Stimulated activated CD4-positive, alpha-beta T cell treated with anti-CD3 and anti-CD28 coated beads, Interleukin-12 subunit alpha, Interleukin-12 subunit beta, amount 100 ng/mL, for 48 hours (primary cell): ENCODE results near the gene CCDC194.
"Not testable (repeated sequence)": the region's sequence is repeated elsewhere in the genome, so short reads cannot be mapped to it uniquely, and the experiment has no call there.

Source experiments
- DNase-seq, 3 donors: peaks; one replicate each; pipeline ENCODE4 v3.0.0-alpha.2; 2020; ENCODE audit warnings: low read depth in 2 of 3, low spot score in 1 of 3

CCDC194 gene

GRCh38 chr19:17376935-17377600 is 16.9 kb downstream of the CCDC194 start, which contains the start of gene PLVAP:
TSS of gene PLVAP (minus strand) at chr19:17377342. CDS start at chr19:17377288, 54 bp downstream.
- no peak for DNase-seq

- DNase-seq = no peak
Observed at GRCh38 chr19:17370026-17370587, 23.9 kb downstream of the CCDC194 start.

DNA sequence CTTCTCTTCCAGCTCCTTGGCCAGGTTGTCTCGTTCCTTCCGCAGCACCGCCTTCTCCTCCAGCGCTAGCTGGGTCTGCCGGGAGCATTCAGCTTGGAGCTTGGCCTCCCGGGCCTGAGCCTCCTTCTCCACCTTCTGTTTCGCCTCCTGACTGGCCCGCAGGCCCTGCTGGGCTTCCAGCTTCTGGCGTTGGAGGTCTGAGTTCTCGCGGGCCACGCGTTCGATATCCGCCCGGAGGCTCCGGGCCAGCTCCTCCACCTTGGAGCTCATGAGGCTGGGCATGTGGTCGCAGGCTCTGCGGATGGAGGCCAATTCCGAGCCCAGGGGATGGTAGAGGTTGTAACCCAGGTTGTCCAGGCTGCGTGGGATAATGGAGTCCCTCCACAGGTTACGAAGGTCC is 28.6 kb downstream of the CCDC194 start:
- DNase-seq = no peak

DNA sequence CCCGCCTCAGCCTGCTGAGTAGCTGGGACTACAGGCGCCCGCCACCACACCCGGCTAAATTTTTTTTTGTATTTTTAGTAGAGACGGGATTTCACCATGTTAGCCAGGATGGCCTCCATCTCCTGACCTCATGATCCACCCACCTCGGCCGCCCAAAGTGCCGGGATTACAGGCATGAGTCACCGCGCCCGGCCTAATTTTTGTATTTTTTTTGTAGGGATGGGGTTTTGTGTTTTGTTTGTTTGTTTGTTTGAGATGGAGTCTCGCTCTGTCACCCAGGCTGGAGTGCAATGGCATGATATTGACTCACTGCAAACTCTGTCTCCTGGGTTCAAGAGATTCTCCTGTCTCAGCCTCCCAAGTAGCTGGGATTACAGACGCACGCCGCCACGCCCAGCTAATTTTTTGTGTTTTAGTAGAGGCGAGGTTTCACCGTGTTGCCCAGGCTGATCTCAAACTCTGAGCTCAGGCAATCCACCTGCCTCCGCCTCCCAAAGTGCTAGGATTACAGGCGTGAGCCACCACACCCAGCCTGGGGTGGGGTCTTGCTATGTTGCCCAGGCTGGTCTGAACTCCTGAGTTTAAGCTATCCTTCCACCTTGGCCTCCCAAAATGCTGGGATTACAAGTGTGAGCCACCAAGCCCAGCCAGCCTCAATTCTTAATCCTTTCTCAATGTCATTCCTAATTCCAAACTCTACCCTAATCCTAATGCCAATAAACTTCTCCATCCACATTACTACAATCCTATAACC is 30.0 kb downstream of the CCDC194 start:
- DNase-seq = not testable (repeated sequence)

DNA sequence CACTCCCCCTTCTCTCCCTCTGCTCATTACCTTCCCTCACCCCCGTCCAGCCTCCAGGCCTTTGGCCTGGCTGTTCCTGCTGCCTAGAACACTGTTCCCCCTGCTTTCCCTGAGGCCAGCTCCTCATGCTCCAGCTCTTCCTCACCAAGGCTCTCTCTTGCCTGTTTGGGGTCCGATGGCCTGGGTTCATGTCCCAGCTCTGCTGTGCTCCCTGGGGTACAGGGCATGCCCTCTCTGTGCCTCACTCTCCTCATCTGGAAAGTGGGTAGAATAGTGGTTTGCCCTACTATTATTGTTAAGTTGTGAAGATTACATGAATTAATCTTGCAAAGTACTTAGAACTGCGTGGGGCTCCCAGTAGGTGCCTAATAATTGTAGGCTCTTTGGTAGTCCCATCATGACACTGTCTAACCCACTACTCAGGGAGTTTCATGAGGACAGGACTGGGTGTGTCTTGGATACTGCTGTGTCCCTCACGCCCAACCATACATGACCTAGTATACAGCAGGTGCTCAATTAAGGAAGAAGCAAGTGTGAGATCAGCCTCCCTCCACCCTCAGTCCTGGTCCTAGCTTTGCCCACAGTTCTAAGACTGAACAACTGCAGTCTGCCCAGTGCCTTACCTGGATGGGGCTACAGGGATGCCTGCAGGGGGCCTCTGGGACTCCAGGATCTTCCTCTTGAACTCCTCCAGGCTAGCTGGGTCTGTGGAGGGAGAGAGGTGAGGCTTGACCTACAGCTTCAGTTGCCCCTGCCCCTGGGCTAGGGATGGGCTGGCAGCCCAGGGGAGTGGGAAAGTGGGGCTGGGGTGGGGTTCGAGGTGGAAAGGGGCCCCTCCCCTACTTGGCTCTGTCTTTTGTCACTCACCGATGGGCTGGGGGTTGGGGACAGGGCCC is 33.8 kb downstream of the CCDC194 start:
- DNase-seq = no peak

- DNase-seq = no peak
Observed at GRCh38 chr19:17358395-17358794, 35.6 kb downstream of the CCDC194 start.

GRCh38 chr19:17357724-17358123 is 36.3 kb downstream of the CCDC194 start:
- no peak for DNase-seq

DNA sequence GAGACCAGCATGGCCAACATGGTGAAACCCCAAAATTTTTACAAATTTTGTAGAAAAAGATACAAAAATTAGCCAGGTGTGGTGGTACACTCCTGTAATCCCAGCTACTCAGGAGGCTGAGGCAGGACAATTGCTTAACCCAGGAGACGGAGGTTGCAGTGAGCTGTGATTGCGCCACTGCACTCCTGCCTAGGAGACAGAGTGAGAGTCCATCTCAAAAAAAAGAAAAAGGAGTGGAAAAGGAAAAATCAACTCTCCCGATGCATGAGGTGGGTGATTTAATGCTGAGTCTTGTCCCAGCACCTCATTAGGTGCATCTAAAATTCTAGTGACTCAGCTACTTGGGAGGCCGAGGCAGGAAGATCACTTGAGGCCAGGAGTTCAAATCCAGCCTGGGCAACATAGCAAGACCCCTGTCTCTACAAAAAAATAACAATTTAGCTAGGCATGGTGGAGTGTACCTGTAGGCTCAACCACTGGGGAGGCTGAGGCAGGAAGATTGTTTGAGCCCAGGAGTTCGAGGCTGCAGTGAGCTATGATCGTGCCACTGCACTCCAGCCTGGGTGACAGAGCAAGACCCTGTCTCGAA is 36.8 kb downstream of the CCDC194 start:
- DNase-seq = no peak

DNA sequence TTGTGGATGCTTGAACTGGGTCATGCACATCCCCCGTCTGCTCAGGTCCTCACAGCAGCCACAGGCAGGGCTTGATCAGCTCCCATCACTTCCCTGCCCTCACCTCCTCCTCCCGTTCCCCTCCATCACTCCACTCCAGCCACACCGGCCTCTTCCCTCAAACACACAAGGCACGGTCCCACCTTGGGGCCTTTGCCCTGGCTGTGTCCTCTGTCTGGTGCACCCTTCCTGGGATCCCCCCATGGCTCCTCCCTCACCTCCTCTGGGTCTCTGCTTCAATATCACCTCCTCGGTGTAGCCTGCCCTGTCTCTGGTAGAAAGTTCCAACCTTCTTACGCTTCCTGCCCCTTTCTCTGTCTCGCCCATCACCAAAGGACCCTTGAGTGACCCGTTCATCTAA is 40.6 kb downstream of the CCDC194 start:
- no peak for DNase-seq

DNA sequence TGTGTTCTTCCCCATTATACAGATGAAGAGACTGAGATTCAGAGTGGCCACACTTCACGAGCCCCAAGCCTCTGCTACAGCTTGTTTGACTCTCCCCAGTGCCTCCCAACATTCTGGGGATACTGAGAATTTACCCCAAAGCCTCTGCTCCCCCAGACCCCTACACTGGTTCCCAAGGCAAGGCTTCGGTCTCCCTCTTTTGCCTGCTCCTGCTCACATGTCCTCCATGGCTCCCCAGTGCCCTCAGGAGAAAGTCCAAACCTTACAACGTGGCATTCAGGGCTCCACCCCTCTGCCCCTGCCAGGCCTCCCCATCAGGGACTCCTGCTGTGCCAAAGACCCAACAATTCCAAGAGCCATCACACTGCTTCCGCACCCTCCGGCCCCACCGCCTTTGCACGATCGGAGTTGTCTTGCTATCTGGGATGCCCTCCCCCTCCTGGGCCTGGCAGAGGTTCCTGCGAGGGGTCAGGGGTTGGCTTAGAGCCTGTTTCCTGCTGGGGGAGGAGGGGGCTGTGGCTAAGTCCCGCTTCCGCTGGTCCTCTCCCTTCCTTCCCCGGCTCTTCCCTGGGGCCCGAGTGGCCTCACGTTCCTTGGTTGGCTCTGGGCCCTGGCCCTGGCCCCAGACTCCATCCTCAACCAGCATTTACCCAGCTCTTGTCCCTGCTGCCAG is 41.3 kb downstream of the CCDC194 start:
- no peak for DNase-seq

GRCh38 chr19:17351815-17352435 is 42.1 kb downstream of the CCDC194 start:
- DNase-seq = no peak

GRCh38 chr19:17348700-17349099 is 45.3 kb downstream of the CCDC194 start:
- DNase-seq = no peak

DNA sequence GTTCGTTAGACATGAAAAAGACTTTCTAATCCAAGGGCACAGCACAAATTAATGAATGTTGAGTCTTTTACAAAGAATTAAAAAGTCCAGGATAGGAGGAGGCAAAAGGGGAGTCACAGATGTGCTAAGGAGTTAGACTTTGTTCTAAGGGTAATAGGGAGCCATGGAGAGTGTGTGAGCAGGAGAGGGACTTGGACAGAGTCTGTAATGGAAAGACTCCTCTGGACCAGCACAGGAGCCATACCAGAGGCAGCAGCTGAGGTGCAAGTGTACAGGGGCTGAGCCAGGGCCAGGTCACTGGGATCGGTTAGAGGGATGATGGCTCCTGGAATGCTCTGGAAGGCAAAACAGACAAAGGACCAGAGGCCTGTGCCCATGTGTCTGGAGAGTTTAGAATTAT is 46.1 kb downstream of the CCDC194 start:
- no peak for DNase-seq

GRCh38 chr19:17347361-17347760 is 46.6 kb downstream of the CCDC194 start:
- DNase-seq = no peak

DNA sequence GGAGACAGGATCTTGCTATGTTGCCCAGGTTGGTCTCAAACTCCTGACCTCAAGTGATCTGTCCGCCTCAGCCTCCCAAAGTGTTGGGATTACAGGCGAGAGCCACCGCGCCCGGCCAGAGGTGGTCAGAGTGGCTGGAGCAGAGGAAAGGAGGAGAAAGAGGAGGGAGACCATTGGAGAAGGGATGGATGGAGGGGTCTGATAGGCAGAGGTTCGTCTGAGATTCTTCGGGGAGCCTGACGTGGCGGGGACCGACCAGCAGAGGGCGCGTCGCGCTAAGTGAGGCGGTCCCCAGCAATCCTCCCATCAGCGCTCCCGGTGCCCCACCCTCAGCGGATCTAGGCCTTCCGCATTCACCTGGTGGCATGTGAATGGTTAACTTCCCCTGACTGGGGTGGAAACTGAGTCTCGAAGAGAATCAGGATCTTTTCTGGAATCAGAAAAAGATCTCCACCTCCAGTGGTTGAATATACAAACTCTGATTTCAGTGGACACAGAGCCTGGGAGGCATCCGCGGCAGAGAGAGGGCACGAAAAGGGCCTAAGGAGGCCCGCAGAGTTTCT is 47.8 kb downstream of the CCDC194 start:
- DNase-seq = peak; percentile 61 to 81 (median 74)

DNA sequence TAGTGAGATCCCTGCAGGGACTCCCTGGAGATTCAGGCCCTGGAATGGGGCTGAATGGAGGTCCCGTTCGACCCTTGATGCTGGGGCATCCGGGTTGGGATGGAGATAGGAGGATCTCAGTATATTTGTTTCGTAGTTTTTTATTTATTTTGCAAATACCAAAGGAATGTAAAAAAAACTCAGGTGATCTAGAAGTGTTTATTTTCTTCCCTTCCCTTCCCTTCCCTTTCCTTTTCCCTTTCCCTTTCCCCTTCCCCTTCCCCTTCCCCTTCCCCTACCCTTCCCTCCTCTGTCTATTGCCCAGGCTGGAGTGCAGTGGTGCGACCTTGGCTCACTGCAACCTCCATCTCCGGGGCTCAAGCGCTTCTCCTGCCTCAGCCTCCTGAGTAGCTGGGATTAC is 52.2 kb downstream of the CCDC194 start:
- no peak for DNase-seq

DNA sequence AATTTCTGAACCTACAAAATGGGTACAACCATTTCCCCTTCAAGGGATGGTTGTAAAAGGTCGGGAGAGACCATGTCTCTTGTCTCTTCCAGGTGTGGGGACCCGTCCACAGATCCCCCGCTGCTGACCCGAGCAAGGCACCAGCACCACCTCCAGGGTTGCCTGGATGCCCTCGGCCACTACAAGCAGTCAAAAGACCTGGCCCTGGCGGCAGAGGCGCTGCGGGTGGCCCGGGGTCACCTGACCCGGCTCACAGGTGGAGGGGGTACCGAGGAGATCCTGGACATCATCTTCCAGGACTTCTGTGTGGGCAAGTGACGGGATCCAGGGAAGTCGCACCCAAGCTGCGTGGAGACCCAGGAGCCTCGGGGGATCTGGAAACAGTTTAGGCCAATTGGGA is 52.6 kb downstream of the CCDC194 start:
- no peak for DNase-seq

- DNase-seq = no peak
Observed at GRCh38 chr19:17340871-17341357, 53.1 kb downstream of the CCDC194 start.
